GM19238 (cell line): ENCODE measurements around the gene CHRFAM7A.
"Not testable (repeated sequence)": the region's sequence is repeated elsewhere in the genome, so short reads cannot be mapped to it uniquely, and the experiment has no call there.

ENCODE experiments used
- DNase-seq: peaks from one replicate; pipeline ENCODE4 v3.0.0; 2011; ENCODE audit warnings: low spot score; ENCODE audit not compliant: insufficient read length

CHRFAM7A gene

DNA sequence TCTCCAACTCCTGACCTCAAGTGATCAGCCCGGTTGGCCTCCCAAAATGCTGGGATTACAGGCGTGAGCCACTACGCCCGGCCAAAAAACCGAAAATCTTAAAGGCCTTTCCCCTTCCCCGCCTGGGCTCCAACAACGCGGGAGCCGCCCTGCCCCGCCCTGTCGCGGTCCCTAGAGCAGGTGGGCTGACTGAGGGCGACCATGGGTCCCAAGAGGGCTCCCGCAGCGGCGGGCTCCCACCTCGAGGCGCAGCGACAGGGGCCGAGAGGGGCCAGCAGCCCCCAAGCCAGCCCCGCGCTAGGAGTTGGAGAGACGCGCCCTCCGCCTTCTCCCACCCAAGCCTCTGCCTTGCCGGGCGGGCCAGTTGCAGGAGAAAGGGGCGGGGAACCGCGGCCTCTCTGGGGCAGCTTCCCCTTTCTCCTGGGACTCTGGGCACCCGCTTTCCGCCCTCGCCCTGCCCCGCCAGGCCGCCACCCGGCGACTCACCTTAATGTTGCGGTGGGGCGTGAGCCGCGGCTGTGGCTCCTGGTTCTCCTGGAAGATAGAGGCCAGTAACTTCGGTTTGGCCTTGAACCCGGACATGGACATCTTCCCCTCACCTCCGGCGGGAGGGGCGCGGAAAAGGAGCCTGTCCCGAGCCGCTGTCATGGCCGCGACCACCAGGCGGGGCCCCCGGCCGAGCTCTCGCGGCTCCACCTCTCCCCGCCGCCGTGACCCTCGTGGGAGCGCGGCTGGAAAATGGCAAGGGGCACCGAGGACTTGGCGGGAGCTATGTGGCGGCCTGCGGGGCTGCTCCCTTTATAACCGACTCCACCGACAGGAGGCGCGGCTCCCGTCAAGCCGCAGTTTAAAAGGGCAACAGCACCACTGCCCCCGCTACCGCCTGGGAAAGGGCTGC lies at the start of gene CHRFAM7A:
CHRFAM7A (minus strand) TSS at position 775 of the 898 bp plus-strand sequence. CDS start 10,189 bp downstream, outside the sequence.
- not testable (repeated sequence) for DNase-seq

DNA sequence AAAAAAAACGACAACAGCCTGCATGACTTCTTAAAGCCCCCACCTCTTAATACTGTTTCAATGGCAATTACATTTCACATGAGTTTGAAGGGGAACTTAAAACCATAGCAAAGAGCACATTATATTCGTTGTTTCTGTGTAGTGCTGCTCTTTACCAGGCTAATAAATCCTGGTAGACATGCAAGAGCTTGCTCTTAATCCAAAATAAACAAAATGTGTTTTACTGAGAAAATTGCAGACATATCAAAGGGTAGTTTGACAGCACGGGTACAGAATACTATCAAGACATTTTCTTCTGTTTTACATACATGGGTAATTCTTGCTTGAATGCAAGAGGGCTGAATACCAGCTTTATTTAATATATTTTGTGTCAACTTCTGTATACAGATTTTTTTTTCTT lies 45.0 kb upstream of the CHRFAM7A start:
- DNase-seq, result not testable (repeated sequence)

DNA sequence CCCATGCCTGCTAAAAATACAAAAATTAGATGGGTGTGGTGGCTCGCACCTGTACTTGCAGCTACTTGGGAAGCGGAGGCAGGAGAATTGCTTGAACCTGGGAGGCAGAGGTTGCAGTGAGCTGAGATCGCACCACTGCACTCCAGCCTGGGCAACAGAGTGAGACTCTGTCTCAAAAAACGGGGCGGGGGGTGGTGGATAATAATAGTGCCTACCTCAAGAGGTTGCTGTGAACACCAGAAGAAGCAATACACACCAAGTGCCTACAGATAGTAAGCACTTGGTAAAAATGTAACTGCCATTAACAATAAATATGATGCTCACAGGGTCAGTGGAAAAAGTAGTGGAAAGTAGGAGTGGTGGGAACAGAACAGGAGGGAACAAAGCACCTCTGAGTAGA lies 42.5 kb upstream of the CHRFAM7A start:
- DNase-seq, result not testable (repeated sequence)

DNA sequence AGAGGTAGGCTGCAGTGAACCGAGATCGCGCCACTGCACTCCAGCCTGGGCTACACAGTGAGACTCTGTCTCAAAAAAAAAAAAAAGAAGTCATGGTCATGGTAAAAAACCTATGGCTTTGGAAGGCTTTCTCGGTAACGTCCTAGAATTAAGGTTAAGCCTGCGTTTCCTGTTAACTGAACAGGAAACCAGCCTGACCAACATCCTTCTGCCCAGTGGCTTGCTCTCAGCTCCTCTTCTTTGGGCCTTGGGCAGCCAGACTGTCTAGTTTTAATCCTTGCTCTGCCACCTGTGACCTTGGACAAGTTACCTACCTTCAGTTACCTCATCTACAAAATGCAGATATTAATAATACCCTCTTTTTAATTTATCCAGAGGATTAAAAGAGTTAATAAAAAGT lies 27.4 kb upstream of the CHRFAM7A start:
- DNase-seq, result not testable (repeated sequence)

DNA sequence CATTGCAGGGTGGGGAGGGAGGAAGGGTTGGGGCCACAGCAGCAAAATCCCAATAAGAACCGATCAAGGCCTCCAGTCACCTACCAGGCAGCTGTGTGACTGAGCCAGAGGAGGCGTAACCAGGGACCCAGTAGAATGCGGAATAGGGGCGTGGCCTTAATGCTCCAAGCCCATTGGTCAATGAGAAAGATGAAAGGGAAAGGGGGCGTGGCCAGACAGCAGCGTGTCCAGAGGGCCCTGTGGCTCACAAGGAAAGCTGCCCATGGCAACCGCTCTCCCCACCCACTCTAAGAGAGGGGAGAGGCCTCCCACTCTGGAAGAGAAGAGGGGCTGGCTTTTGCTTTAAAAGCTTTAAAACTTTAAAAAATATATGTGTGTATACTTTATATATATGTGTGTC lies 20.8 kb upstream of the CHRFAM7A start, which contains the start of gene GOLGA8R:
GOLGA8R (minus strand) TSS at position 101 of the 400 bp plus-strand sequence; CDS start at position 3, 98 bp downstream.
- DNase-seq, result not testable (repeated sequence)

DNA sequence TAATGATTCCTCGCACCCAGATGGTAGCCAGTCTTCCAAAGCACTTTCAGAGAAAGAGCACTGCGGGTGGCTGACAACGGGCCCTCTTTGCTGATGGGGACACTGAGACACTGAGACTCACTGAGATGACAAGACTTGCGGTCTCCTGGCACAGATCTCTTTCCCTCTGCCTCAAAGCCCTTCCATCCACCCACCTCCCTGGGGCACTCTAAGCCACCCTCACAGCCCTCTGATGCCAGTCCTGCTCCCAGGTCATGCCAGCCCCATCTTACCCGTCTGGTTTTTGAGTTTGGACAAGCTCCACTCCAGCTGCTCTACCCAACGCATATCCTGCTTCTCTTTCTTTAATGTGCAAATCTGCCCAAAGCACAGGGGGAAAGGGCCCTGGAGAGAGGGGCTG lies 14.3 kb upstream of the CHRFAM7A start:
- DNase-seq, result not testable (repeated sequence)

DNA sequence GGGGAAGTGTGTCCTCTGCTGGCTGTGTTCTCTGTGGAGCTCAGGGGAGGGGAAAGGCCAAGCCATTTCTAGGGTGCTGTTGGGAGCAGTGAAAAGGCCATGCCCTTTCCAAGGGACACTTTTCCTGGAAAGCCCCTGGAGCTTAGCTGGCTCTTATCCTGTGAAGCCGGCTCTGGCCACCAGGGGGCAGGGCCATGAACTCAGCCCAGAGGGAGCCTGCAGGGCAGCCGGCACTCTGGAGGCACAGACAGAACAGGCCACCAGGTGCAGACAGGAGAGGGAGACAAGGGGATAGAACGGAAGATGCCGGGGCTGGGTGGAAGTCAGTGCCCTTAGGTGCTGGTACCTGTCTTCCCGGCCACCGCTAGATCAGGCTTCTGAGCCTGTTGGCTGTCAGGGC lies 5.6 kb upstream of the CHRFAM7A start:
- not testable (repeated sequence) for DNase-seq

DNA sequence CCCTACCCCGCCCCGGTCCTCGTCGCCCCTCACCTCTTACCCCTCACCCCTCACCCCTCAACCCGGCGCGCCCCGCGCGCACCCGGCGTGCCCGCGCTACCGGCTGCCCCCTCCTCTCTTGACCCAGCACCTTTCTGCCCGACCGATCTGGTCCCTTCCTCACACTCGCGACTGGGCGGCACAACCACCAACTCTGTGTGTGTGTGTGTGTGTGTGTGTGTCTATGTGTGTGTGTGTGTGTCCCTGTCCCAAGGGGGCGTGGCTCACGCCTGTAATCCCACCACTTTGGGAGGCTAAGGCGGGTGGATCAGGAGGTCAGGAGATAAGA lies 288 bp upstream of the CHRFAM7A start:
- not testable (repeated sequence) for DNase-seq

DNA sequence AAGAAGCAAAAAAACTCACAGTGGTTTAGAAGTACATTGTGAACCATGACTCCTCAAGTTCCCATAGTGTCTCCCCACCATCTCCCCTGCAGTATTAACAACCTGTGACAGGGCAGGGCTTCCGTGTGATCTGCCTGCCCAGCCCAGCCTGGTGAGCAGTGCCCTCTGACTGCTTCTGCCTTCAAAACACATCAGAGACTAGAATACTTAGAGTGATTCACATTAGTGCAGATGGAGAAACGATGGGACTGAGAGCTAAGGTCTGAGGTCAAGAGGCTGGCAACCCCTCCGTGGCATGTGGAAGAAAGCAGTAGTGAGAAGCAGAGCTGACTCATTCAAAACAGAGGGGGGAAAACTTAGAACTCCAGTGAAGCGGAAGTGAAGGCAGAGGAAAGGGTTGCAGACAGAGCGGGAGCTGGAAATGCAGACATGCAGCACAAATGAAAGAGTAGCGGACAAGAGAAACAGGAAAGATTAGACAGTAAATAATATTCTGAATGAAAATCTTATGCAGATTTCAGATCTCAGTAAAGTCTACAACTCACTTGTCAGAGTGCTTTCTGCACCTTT lies 6.9 kb downstream of the CHRFAM7A start:
- not testable (repeated sequence) for DNase-seq

DNA sequence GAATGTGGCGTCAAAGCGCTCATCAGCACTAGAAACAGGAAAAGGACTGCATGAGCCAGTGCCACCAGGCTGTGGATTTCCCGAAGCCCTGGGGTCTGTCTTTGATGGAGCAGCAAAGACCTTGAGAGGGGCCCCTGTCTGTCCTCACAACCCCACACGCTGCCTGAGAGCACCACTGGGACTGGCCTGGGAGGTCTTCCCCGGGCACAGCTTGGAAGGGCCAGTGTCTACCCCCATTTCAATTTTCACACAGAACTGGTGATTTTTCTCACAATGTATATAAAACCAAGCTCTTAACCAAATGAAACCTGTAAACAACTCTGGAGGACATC lies 16.3 kb downstream of the CHRFAM7A start:
- not testable (repeated sequence) for DNase-seq

DNA sequence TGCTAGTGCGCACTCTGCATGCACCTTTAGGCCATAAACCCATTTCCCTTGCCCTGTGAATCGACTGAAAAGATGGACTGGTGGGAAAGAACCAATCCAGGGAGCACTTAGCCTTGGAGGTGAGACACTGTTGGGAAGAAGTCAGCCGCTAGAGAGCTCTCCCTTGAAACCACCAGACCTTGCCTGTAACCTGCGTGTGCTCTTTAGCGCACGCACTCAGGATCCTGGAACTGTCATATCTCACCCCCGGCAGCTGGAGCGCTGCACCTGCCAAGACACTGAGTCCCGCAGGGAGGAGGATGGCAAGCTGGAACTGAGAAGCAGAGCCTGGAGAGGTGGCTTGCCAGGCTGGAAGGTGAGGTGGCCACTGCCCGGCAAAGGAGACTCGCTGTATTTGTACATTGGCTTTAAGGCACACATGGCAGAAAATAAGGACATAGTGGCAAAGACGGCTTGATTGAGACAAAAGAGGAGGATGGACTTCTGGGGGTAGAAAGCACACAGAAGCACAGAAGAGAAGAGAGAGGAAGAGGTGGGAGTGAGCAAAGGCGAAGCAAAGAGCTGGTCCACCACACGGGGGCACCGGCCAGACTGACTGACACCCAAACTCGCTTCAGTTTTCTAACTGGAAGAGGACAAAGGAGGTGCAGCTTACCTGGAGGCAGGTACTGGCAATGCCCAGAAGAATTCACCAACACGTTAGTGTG lies 16.8 kb downstream of the CHRFAM7A start:
- DNase-seq, result not testable (repeated sequence)

DNA sequence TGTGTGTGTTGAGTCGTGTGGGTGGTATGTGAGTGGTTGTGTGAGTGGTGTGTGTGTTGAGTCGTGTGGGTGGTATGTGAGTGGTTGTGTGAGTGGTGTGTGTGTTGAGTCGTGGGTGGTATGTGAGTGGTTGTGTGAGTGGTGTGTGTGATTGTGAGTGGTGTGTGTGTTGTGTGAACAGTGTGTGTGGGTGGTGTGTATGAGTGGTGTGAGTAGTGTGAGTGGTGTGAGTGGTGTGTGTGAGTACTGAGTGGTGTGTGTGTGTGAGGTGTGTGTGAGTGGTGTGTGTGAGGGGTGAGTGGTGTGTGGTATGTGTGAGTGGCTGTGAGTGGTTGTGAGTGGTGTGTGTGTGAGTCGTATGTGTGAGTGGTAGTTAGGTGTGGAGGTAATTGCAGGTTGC lies 17.5 kb downstream of the CHRFAM7A start:
- DNase-seq, result not testable (repeated sequence)

DNA sequence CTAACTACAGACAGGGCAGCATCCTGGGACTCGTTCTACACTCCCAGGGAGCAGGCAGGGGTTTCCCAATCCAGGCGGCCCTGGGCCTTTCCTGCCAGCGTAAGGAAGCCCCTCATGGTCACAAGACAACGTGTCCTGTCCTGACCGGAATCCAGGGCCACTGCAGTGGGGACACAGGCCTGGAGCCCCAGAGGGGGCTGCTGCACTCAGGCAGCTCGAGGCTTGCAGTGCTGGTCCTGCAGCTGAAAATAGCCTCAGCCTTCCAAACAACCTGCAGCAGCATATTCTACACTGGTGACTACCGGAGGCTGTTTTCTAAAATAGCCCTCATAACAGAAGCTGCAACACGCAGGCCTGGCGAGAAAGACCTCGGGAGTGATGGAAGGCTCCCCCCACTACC lies 18.5 kb downstream of the CHRFAM7A start:
- DNase-seq, result not testable (repeated sequence)

DNA sequence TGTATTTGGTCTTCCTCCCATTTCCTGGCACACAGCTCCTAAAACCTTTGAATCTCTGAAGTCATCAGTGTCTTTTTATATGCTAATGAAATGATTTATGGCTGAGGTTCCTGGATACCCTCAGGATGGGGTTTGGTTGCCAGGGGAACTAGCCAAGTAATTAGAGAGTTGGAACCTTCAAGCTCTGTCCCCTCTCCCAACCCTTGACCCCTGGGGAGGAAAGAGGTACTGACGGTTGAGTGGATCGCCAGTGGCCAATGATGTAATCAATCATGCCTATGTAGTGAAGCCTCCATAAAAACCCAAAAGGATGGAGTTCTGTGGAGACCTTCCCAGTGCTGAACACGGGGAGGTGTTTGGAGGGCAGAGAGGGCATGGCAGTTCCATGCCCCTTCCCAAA lies 25.1 kb downstream of the CHRFAM7A start:
- DNase-seq, result not testable (repeated sequence)

DNA sequence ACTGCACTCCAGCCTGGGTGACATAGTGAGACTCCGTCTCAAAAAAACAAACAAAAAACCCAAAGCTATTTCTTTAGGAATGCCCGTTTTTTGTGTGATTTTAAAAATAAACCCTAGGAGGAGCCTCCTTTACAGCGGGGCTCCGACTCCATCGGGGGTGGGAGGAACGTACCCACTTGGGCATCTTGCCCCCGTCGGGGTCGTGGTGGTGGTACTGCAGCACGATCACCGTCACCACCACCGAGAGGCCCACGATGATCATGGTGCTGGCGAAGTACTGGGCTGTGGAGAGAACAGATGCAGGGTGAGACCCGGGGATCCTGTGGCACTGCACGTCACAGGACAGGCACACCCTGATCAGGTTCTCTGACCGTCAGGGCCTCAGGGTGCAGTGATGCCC lies 26.1 kb downstream of the CHRFAM7A start:
- not testable (repeated sequence) for DNase-seq

DNA sequence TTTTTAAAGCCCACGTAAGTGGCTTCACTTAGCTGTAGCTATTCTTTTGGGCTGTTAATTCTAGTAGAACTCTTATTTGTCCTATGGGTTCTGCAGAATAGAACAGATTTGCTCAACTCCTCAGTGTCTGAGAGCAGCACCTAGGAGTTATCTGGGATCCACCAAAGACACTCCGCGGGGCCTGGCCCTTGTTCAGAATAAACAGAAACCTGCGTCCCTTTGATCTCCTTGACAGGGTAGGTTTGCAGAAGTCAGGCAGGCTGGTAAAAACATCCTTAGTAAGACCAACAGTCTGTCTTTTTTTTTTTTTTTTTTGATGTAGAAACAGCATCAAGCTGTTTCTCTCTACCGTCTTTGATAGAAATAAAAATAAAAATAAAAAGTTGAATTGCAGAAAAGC lies 31.9 kb downstream of the CHRFAM7A start:
- DNase-seq, result not testable (repeated sequence)

DNA sequence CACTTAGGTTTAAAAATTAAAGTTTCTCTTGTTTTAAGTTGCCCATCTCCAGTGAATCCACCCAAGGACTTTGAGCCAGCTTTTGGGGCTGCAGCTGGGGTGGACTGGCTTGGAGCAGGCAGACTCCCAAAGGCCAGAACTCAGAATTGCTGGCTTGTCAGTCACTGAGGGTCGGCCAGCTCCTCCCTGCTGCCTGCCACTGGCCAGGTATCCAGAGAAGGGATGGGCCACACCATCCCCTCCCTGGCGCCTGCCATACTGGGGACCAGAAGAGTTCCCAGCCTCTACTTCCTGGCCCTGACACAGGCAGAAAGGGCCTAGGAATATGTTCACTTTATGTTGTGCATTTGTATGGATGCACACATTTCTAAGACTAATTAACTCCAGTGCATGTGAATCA lies 32.4 kb downstream of the CHRFAM7A start:
- not testable (repeated sequence) for DNase-seq

DNA sequence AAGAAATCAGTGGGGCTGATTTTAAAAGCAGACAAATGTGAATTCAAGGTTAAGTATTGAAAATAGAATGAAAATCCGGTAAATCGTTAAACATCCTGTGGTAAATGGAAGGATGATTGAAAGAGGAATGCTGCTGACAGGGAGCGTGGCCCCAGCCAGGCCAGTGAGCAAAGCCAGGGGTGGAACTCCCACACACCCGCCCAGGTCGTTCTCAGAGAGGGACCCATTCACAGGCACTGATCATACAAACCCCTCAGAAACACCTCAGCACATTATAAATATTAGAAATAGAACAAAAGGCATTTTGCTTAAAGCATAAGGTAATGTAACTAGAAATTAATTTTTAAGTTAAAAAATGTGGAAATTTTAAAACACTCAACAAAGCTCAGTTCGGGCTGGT lies 38.3 kb downstream of the CHRFAM7A start:
- not testable (repeated sequence) for DNase-seq

DNA sequence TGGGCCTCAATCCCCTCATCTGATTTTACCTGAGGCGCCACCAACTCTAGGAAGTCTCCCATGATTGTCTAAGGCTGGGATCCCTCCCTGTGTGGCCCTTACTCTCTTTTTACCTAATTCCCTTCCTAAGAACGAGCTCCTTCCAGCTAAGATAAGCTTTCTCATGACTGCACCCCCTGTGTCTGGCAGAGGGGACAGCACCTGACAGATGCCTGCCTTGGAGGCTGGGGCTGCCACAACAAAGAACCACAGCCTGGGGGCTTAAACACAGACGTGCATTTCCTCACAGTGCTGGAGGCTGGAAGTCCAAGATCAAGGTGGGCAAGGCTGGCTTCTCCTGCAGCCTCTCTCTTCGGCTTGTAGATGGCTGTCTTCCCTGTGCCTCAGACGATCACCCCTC lies 43.5 kb downstream of the CHRFAM7A start:
- DNase-seq, result not testable (repeated sequence)

DNA sequence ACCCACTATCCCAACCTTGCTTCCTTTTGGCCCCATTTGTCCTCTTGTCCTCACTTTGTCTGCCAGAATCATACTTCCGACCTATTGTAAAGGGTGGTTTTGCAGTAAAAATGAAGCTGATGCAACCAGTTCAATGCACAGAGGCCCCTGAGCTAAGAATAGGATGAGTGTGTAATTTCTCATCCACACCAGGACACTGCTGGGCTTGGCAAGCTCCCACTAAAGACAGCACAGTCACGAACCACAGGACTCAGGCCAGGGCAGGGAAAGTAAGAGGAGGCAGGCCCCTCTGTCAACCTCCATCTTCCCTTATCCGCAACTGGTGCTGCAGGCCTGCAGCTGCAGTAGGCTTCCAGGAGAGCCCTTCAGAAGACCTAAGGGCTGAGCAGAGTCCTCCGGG lies 56.8 kb downstream of the CHRFAM7A start:
- not testable (repeated sequence) for DNase-seq

DNA sequence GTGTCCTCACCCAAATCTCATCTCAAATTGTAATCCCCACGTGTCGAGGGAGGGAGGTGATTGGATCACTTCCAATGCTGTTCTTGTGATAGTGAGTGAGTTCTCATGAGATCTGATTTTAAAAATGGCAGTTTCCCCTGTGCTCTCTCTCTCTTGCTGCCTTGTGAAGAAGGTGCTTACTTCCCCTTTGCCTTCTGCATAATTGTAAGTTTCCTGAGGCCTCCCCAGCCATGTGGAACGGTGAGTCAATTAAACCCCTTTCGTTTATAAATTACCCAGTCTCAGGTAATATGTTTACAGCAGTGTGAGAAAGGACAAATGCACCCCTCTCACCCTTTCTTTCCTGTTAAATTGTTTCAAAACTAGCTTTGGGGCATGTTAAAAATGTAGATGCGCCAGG lies 59.2 kb downstream of the CHRFAM7A start:
- DNase-seq, result not testable (repeated sequence)

DNA sequence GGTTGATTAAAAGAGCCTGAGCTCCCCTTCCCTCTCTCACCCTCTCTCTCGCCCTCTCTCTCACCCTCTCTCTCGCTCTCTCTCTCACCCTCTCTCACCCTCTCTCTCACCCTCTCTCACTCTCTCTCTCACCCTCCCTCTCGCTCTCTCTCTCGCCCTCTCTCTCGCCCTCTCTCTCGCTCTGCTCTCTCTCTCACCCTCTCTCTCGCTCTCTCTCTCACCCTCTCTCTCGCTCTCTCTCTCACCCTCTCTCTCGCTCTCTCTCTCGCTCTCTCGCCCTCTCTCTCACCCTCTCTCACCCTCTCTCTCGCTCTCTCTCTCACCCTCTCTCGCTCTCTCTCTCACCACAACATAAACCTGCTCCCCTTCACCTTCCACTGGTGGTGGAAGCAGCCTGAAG lies 67.2 kb downstream of the CHRFAM7A start:
- not testable (repeated sequence) for DNase-seq
